GM21529 (cell line): ENCODE measurements around the gene CREBBP.
"Not testable (repeated sequence)": the region's sequence is repeated elsewhere in the genome, so short reads cannot be mapped to it uniquely, and the experiment has no call there.

Source experiments
- ATAC-seq: cut with Tn5 transposase; IDR thresholded peaks from one replicate; pipeline ENCODE4 v1.9.1; 2021; ENCODE audit not compliant: unreplicated experiment

Gene CREBBP

DNA sequence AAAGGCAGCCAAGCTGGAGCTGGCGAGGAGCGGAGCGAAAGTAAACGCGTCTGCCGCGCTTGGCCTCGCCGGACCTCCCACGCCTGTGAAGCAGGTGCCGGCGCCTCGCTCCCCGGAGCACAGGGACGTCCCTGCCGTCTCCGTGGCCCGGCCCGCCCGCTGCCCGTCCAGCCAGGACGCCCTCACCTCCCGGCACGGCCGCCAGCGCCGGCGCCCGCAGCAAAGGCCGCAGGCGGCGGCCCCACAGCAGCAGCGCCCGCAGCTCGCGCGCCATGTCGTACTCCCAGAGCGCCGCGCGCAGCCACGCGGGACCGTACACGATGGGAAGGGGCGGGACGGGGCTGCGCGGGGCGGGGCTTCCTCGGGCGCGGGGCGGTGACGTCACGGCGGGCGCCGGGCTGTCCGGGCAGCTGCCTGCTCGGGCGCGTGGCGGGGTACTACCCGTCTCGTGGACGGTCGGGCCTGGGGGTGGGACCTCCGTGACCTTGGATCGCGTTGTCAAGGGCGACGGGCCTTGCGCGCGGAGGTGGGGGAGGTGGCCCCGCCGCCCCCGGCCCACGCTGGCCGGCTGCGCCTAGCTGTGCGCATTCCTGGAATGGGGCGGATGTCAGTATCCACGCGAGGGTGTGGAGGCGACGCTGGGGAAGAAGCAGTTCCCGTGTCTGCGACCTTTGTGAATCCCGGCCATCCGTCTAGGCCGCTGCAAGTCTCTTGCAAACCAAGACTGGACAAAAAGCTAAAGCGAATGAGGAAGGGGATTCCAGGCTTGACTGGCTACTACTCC is 163.1 kb downstream of the CREBBP start, which contains the start of gene TRAP1:
Gene TRAP1, minus strand, starts transcription at position 290 of the 784 bp plus-strand sequence. Its CDS starts 16 bp downstream, at position 274.
- ATAC-seq, result peak; percentile 88

DNA sequence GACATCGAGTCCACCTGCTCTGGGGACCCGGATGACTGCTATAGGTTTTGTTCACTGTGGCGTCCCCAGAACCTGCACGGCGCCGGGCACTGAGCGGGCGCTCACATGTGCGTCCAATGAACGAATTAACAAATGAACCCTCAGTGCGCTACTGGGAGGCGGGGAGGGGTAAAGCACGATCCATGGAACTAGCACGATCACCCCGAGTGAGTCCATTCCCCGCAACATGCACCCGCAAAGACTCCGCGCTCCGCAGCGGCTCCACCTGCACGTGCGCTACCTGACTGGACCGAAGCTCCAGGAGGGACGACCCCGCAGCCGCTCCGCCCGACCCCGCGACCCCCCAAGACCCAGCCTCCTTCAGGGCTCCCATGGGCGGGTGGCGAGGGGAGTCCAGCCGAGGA is 163.7 kb downstream of the CREBBP start:
- peak; percentile 35 for ATAC-seq

DNA sequence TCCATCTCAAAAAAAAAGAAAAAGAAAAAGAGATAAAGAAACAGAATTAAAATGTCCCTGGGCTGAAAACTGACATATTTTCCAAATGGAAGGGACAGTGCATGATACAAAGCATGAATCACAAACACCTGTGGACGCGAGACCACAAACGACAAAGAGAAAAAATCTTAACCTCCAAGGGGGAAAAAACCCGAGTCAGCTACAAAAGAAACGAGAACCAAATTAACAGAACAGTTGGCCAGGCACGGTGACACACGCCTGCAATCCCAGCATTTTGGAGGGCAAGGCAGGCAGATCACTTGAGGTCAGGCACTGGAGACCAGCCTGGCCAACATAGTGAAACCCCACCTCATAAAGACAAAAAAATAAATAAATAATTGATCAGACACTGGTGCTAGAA is 165.1 kb downstream of the CREBBP start:
- ATAC-seq, result no peak

DNA sequence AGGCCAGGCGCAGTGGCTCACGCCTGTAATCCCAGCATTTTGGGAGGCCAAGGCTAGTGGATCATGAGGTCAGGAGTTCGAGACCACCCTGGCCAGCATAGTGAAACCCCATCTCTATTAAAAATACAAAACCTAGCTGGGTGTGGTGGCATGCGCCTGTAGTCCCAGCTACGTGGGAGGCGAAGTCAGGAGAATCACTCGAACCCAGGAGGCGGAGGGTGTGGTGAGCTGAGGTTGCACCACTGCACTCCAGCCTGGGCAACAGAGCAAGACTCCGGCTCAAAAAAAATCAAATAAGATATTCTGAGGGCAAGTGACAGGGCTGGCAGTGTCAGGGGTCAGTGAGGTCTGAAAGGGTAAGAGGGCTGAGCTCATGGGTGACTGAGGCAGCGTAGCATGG is 166.1 kb downstream of the CREBBP start:
- not testable (repeated sequence) for ATAC-seq

DNA sequence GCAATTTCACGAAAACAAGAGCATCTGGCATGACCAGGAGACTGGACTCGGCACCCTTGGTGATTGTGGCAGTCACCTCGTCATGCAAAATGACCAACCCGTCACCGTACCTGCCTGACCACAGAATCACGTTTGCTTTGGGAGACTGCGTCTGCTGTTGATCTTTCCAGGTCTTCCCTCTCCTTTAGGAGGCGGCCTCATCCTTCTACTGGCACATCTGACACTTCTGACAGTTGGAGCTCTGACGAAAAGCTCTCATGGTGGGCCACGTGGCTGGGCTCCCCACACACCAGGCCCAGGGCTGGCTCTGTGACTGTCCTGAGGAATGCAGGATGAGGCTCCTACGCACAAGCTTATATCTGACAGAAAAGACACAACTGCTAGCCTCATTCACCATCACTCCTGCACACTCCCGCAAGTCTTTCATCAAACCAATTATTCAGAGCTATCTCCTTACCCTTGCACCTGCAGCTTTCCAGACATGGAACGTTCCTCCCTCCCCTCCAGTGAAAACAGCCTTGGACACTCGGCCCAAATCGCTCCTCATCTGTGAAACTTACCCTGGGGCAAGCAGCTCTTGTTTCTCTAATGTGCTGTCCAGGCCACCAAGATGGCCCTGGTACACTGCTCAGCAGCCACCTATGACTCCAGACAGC is 166.8 kb downstream of the CREBBP start:
- ATAC-seq, result no peak

DNA sequence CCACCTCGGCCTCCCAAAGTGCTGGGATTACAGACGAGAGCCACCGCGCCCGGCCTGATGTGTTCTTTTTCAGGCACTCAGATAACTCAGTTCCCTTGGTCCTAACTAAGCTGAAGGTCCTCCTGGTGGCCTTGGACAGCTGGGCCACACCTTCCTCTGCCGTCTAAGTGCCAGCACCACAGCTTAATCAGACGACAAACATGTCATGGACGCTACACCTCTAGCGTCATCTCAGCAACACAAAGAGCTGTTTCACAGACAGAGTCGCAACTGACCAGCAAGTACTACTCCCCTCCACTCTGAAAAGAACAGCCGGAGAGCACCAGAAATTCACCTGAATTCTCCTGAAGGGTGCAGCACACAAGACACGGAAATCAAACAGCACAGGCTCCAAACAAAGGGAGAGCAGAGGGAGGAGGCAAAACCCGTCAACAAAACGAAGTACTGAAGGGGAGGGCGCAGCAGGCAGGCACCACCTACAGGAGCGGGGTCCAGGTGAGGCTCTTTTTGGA is 167.6 kb downstream of the CREBBP start:
- ATAC-seq, result no peak

DNA sequence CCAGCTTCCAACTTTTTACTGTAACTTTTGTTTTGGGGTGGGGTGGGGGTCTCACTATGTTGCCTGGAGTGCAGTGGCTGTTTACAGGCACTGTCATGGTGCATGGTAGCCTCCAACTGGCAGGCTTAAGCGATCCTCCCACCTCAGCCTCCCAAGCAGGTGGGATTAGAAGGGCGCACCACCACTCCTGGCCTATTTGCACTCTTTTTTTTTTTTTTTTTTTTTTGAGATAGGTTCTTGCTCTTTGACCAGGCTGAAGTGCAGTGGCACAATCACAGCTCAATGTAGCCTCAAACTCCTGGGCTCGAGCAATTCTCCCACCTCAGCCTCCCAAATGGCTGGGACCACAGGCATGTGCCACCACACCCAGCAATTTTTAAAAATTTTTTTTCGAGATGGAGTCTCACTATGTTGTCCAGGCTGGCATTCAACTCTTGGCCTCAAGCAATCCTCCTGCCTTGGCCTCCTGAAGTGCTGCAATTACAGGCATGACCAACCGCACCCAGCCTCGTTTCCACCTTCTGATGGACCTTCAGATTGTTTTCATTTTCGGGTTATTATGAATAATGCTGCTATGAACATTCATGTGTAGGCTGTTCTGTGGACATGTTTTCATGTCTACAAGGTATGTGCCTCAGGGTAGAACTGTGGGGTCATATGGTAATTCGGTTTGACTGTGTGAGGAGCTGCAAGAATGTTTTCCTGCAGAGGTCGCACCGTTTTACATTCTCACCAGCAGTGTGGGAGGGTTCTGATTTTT is 174.1 kb downstream of the CREBBP start:
- ATAC-seq, result no peak

DNA sequence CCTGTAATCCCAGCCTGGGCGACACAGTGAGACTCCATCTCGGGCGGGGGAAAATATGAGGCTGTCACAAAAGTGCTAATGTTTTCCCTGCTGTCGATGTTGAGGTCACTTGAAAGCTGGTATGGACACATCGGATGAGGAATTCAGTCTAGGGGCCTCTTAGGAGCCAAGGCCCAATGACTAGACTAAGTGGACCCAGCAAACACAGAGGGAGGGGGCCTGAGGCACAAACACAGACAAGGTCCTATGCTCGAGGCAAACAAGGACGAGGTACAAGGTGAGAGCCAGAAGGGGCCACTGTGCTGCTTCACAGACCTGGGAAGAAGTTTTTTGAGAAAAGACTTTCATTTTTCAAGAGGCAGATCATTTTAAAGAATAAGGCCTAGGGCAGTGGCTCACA is 178.4 kb downstream of the CREBBP start:
- ATAC-seq, result no peak

DNA sequence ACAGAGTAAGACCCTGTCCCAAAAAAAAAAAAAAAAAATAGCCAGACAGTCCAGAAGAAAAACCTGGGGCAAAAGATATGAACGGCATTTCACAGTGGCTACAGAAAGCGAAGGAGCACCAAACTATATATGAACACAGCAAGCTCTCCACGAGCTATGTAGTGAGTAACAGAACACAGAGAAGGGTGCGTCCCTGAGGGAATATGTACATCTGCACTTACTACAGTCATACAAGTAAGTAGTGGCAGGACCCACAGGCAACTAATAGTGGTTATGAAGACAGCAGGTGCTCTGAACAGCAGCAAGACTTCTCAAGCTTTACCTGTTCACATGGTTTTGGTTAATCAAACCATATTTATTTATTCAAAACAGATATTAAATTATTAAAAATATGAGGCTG is 179.0 kb downstream of the CREBBP start:
- no peak for ATAC-seq

DNA sequence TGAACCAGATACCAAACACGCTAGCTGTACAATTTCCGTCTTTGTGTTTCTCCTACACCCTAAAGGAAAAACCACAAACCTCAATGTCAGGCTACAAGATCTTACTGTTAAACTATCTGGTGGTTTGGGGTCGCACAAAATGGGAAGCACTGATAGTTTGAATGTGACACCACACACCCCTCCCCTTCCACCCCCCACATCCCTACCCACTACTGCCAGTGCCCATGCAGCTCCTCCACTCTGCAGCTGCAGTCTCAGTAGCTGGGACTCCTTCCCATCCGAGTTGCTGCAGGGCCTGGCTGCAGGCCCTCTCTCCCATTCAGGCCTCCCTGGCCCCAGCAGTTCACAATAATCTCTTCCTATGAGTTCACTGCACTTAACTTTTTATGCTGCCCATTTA is 181.6 kb downstream of the CREBBP start:
- no peak for ATAC-seq

DNA sequence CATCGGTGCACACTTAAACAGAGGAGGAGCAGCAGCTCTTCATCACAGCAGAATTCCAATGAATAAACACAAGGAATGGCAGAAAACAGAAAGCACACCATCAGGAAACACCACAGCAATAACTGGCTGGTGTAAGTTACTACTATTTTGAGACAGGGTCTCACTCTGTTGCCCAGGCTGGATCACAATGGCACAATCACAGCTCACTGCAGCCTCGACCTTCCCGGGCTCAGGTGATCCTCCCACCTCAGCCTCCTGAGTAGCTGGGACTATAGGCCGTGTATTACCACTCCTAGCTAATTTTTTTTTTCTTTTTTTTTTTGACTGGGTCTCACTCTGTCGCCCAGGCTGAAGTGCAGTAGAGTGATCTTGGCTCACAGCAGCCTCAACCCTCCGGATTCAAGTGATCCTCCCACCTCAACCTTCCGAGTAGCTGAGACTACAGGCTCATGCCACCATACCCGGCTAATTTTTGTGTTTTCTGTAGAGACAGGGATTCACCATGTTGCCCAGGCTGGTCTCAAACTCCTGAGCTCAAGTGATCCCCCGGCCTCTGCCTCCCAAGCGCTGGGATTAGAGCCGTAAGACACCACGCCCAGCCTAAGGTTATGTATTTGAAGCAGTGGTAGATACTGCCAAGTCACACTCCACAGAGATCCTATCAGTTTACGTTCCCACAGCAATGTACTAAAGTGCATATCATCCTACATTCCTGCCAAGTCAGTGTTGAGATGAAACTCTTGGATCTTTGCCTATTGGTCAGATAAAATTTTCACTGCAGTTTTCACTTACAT is 183.9 kb downstream of the CREBBP start:
- ATAC-seq, result no peak

DNA sequence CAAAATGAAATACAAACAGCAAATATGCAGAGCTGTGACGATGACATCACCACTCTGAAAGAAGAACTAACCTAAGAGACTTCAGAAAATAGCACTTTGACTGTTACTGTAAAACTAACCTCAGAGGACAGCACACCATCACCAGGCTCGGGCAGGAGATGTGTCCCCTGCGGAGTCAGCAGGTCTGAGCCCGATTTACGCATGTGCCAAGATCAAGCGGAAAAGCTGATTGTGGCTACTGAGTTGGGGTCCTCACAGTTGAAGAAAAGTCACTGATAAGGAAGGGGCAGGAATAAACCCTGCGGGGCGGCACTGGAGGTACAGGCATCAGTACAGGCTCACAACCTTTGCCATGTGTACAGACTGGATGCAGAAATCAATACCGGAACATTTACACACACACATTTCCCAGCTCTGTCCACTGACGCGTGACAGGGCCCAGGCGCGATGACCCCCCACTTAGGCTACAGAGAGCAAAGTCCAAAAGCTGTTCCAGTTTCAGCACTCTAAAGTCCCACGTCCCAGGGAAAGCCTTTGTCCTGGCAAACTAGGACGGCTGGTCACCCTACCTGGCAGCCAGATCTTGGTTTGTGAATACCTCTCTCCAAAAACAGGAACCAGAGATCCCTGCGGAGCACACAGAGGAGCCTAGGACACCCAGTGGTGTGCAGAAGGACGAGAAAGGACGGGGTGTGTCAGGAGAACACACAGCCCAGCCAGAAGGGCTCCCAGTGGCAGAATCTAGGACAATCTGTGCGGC is 184.7 kb downstream of the CREBBP start:
- no peak for ATAC-seq

DNA sequence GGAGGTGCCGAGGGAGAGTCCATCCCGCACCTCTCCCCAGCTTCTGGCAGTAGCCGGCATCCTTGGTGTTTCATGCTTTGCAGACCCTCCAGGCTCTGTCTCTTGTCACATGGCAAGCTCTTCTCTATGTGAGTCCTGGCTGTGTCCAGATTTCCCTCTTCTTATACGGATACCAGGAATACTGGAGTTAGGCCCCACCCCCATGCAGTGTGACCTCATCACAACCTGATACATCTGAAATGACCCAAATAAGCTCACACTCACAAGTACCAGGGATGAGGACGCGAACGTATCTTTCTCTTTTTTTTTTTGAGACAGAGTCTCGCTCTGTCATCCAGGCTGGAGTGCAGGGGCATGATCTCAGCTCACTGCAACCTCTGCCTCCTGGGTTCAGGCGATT is 186.5 kb downstream of the CREBBP start:
- no peak for ATAC-seq

DNA sequence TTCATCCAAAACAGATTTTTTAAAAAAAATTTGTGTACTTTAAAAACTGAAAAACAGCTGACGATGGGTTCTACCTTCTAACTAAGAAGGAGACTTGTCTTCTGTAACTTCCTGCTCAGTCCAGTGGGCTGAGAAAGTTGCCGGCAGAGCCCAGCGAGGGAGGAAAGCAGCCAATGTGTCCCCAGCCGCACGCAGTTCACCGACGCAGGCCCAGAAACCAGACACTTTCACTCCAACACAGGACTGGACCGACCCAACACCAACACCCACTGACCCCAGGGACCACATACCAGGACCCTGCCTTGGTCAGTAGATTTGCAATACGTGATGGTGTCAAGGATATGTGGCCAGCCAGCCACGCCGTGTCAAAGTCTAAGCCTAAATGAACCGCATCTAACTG is 188.8 kb downstream of the CREBBP start:
- ATAC-seq, result no peak

DNA sequence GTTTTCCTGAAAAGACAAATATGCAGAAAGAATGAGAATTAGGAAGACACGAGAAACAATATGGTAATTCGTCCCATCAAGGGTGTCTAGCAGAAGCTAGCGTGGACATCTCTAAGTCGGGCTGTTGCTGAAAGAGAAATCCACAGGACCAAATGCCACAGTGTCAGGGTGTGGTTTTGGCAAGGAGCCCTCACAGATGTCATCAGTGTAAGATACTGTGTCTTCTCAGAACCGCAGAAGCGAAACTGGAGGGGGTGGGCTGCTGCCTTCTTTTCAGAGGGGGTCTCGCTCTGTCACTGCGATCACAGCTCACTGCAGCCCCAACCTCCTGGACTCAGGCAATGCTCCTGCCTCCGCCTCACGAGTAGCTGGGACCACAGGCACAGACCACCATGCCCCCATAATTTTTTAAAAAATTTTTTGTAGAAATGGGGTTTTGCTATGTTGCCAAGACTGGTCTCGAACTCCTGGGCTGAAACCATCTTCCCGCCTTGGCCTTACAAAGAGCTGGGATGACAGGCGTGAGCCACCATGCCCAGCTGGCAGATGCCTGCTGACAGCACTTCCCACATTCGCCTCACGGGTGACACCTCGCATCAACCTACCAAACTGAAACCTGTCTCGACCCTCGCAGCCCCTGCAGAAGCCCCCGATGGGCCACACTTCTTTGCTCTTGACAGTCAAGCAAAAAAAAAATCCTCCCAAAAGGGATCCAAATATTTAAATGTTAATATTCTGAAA is 189.4 kb downstream of the CREBBP start:
- no peak for ATAC-seq

DNA sequence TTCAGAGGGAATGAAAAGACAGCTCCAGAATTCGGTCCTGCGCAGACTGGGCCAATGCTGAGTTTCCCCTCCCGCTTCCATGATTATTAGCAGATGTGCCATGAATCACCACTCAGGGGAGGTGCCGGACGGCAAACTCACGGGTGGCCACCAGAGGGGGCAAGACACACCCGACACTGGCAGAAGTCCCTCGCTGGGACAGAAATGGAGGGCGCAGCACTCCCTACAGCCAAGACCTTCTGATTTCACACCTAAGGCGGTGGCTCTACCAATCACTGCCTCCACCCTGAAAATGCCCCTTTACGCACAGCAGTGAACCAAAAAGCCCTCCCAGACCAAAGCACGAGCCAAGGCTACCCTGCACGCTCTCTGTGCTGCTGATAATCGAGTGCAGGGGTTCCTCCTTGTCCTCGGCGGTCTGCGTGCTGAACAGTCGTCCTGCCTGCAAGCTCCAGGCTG is 190.0 kb downstream of the CREBBP start:
- ATAC-seq, result no peak

DNA sequence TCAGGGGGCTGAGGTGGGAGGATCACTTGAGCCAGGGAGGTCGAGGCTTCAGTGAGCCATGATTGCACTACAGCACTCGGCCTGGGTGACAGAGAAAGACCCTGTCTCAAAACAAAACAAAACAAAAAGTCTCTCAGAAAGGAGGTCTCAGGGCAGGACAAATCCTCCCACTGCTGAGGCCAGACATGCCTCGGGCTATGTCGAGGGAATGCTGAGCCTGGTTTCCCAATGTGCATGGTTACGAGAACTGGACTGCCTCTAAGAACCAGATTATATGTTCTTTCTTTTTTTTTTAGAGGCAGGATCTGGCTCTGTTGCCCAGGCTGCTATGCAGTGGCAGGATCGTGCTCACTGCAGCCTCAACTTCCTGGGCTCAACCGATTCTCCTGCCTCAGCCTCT is 190.8 kb downstream of the CREBBP start:
- no peak for ATAC-seq

DNA sequence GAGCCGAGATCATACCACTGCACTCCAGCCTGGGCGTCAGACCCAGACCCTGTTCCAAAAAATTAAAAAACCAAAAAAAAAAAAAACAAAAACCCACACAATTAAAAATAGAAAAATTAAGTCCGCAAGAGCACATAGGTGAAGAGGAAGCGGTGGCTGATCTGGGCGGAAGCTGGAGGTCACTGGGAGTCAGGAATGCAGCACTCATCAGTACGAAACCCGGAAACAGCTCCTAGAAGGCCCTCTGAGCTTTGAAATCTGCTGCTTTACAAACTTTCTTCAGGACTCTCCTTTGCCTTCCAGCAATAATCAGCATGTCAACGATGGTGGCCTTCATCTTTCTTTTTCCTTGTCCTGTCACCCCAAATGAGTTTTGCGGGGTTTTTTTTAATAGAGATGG is 192.7 kb downstream of the CREBBP start:
- no peak for ATAC-seq

DNA sequence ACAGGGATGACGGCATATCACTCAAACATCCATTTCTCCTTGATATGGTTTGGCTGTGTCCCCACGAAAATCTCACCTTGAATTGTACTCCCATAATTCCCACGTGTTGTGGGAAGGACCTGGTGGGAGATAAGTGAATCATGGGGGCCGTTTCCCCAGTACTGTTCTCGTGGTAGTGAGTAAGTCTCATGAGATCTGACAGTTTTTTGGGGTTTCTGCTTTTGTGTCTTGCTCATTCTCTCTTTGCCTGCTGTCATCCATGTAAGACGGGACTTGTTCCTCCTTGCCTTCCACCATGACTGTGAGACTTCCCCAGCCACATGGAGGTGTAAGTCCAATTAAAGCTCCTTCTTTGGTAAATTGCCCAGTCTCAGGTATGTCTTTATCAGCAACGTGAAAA is 193.5 kb downstream of the CREBBP start:
- ATAC-seq, result no peak
